WTC11 (cell line): Measurements from ENCODE around the gene CRIP1. TPM values are rescaled to one million over a fixed set of nuclear protein-coding genes. Genes with fewer than 3 reads are reported as not detected.

Experiments
- ATAC-seq: fragments of 200-7000 bp; cut with Tn5 transposase; 2 replicates; pipeline ENCODE4 v1.10.0; 2021; ENCODE audit warnings: mild to moderate bottlenecking, moderate library complexity
- CTCF ChIA-PET: fragments of 300-600 bp; sonication (Branson Sonifier 250); formaldehyde crosslinking; loops from one replicate; lab custom pipeline; 2021; ENCODE audit warnings: antibody characterized with exemption; lab: Charles Lee
- POLR2A ChIA-PET: fragments of 350-600 bp; sonication (Branson Sonifier 250); formaldehyde crosslinking; loops from one replicate; lab custom pipeline; 2021; ENCODE audit warnings: antibody characterized with exemption; lab: Charles Lee
- DNase-seq: peaks from one replicate; pipeline ENCODE4 v3.0.0; 2021; ENCODE audit warnings: low spot score
- H3K27ac Mint-ChIP-seq: 2 replicates; pipeline ENCODE4 v1.8.0; 2021; ENCODE audit warnings: mixed read lengths
- H3K27me3 Mint-ChIP-seq: 2 replicates; pipeline ENCODE4 v1.8.0; 2021; ENCODE audit warnings: low read depth, mild to moderate bottlenecking, moderate library complexity, mixed read lengths
- H3K36me3 Mint-ChIP-seq: 2 replicates; pipeline ENCODE4 v1.8.0; 2021; ENCODE audit warnings: mixed read lengths
- H3K4me1 Mint-ChIP-seq: 2 replicates; pipeline ENCODE4 v1.8.0; 2022; ENCODE audit warnings: mixed read lengths
- H3K4me3 Mint-ChIP-seq: 2 replicates; pipeline ENCODE4 v1.8.0; 2021; ENCODE audit warnings: mild to moderate bottlenecking, moderate library complexity, mixed read lengths
- H3K9me3 Mint-ChIP-seq: 2 replicates; pipeline ENCODE4 v1.8.0; 2021; ENCODE audit warnings: mixed read lengths
- AR ChIP-seq: fragments of 250-450 bp; sonication (Bioruptor Pico); IDR thresholded peaks from 2 replicates; pipeline ENCODE4 v1.9.0; 2021; ENCODE audit warnings: mild to moderate bottlenecking
- EMX1 ChIP-seq: fragments of 250-450 bp; sonication (Bioruptor Pico); IDR thresholded peaks from 2 replicates; pipeline ENCODE4 v1.8.0; 2021; ENCODE audit warnings: mild to moderate bottlenecking
- ESRRA ChIP-seq: sonication (generic); formaldehyde crosslinking; IDR thresholded peaks from 2 replicates; pipeline ENCODE4 v1.8.1; 2022; ENCODE audit warnings: mild to moderate bottlenecking, missing genetic modification reagents, borderline replicate concordance
- ETV6 ChIP-seq: sonication (generic); formaldehyde crosslinking; IDR thresholded peaks from 2 replicates; pipeline ENCODE4 v1.8.1; 2022; ENCODE audit warnings: mild to moderate bottlenecking, missing genetic modification reagents
- FOXK1 ChIP-seq: sonication (generic); formaldehyde crosslinking; IDR thresholded peaks from 2 replicates; pipeline ENCODE4 v1.8.0; 2022; ENCODE audit warnings: mild to moderate bottlenecking, moderate library complexity, missing genetic modification reagents
- GABPB1 ChIP-seq: sonication (generic); formaldehyde crosslinking; IDR thresholded peaks from 2 replicates; pipeline ENCODE4 v1.8.1; 2023; ENCODE audit warnings: mild to moderate bottlenecking, missing genetic modification reagents
- GTF2I ChIP-seq: fragments of 250-450 bp; sonication (Bioruptor Pico); conservative IDR thresholded peaks from 2 replicates; pipeline ENCODE4 v1.4.0; 2021; ENCODE audit warnings: mild to moderate bottlenecking
- IRF2 ChIP-seq: sonication (generic); formaldehyde crosslinking; IDR thresholded peaks from 2 replicates; pipeline ENCODE4 v1.8.0; 2022; ENCODE audit warnings: low read depth, missing genetic modification reagents, borderline replicate concordance
- JUN ChIP-seq: sonication (generic); formaldehyde crosslinking; IDR thresholded peaks from 2 replicates; pipeline ENCODE4 v1.8.0; 2023; ENCODE audit warnings: mild to moderate bottlenecking, missing genetic modification reagents
- OVOL2 ChIP-seq: fragments of 250-450 bp; sonication (Bioruptor Pico); IDR thresholded peaks from 2 replicates; pipeline ENCODE4 v1.9.0; 2021; ENCODE audit warnings: mild to moderate bottlenecking, borderline replicate concordance
- SMAD3 ChIP-seq: sonication (generic); formaldehyde crosslinking; IDR thresholded peaks from 2 replicates; pipeline ENCODE4 v1.8.0; 2022; ENCODE audit warnings: missing genetic modification reagents, mild to moderate bottlenecking, borderline replicate concordance
- SMAD4 ChIP-seq: sonication (generic); formaldehyde crosslinking; IDR thresholded peaks from 2 replicates; pipeline ENCODE4 v1.8.0; 2022; ENCODE audit warnings: mild to moderate bottlenecking, missing genetic modification reagents
- TCF7 ChIP-seq: sonication (generic); formaldehyde crosslinking; IDR thresholded peaks from 2 replicates; pipeline ENCODE4 v1.8.0; 2022; ENCODE audit warnings: mild to moderate bottlenecking, low read depth, missing genetic modification reagents, moderate library complexity
- ZNF138 ChIP-seq: sonication (generic); formaldehyde crosslinking; conservative IDR thresholded peaks from 2 replicates; pipeline ENCODE4 v1.8.1; 2022; ENCODE audit warnings: mild to moderate bottlenecking, moderate library complexity, missing genetic modification reagents
- ZNF317 ChIP-seq: sonication (generic); formaldehyde crosslinking; IDR thresholded peaks from 2 replicates; pipeline ENCODE4 v1.8.1; 2023; ENCODE audit warnings: low read depth, mild to moderate bottlenecking, moderate library complexity, missing genetic modification reagents, borderline replicate concordance
- ZNF671 ChIP-seq: fragments of 250-450 bp; sonication (Bioruptor Pico); IDR thresholded peaks from 2 replicates; pipeline ENCODE4 v1.8.0; 2021; ENCODE audit warnings: mild to moderate bottlenecking
- total RNA-seq: library from RNA; stranded (reverse); gene quantifications from 3 replicates; pipeline ENCODE4 v1.2.3, GENCODE V29; 2021
- TF ChIP-seq, protein P1 (sequence below): sonication (generic); formaldehyde crosslinking; conservative IDR thresholded peaks from 2 replicates; pipeline ENCODE4 v1.8.1; 2022; ENCODE audit warnings: mild to moderate bottlenecking, missing genetic modification reagents
- TF ChIP-seq, protein P2 (sequence below): sonication (generic); formaldehyde crosslinking; IDR thresholded peaks from 2 replicates; pipeline ENCODE4 v1.8.0; 2023; ENCODE audit warnings: mild to moderate bottlenecking, missing genetic modification reagents
- TF ChIP-seq, protein P3 (sequence below): sonication (generic); formaldehyde crosslinking; IDR thresholded peaks from 2 replicates; pipeline ENCODE4 v1.8.0; 2022; ENCODE audit warnings: mild to moderate bottlenecking, missing genetic modification reagents

CRIP1 gene
- total RNA-seq, 1 experiment from 2014 or later = 9.0 TPM

DNA sequence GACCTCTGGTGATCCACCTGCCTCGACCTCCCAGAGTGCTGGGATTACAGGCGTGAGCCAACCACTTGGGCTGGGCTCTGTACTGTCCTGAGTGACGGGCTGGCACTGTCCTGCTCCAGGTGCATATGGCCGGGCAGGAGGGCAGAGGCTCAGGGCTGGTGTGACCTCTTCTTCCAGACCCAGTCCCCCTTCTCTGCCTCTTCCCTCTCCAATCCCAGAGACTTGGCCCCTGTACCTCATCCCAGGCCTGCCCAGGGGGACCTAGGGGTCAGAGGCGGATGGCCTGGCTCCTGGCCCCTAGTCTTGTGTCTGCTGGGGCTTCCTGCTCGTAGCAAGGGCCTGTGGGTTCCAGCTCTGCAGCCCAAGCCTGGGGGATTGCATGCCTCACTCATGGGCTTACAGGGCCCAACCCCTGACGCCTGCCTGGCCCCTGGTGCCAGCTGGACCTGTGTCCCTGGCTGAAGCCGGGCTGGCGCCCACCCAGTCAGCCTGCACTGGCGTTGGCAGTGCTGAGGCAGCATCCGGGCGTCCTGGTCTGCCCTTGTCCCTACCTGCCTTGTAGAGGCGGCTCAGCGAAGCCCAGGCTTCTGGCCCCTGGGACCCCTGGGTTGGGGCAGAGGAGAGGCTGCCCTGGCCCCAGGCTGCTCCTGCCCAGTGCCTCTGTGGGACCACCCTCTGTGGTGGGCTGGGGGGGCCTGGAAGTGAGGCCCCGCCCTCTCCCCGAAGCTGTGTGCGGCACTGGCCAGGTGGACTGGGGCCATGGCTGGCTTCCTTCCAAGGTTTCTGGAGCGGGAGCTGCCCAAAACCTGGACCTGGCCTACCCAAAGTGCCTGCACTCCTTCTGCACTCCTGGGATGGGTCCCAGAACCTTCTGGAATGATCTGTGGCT, 8.7 kb downstream of the CRIP1 start (continued):
- TF ChIP-seq ETV6 (CRISPR knock-in tag) (no peak), JUN (CRISPR knock-in tag) (no peak)

DNA sequence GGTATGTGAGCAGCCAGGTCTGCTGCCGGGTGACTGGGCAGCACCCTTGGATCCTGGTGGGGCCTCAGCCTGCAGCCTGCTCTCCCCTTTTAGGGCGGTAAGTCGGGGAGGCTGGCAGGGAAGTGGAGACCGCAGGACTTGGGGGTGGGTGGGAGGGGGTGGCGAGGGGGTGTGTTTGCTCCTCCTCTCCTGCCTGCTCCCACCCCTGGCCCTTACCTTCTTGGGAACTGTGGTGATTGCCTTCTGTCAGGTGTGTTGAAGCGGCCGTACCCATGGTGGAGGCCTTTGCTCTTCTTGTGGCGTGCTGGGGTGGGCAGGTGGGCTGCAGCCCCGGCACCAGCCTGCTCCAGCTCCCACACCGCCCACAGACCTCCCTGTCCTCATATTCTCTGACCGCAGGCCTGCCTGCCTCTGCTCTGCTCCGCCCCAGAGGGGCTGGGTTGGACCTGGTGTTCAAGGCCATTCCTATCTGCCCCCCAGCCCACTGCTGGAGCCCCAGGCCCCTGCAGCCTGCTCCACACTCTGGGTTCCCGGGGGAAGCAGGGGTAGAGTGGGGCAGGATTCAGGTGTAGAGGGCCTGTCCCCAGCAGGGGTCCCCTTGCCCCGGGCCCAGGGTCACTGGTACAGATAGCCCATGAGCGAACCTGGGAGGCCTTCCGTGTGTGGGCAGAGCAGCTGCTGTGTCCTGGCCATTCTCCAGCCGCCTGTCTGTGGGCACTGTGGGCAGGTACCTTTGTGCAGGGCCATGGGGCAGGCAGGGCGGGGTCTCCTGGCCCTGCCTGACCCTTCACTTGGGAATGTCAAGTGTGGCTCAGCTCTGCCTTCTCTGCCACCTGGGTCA, 9.5 kb downstream of the CRIP1 start:
- H3K4me3 Mint-ChIP-seq = no peak overlapping the region
- no peak overlapping the region for H3K27ac Mint-ChIP-seq
- POLR2A ChIA-PET = no interaction called here
- H3K27me3 Mint-ChIP-seq = no peaks in the 10 kb centered on the region; the same call in 1 of the 2 replicates
- no peaks in the 10 kb centered on the region for H3K9me3 Mint-ChIP-seq
- H3K36me3 Mint-ChIP-seq = no peaks in the 10 kb centered on the region
- peak; percentile 8 for DNase-seq
- TF ChIP-seq EMX1 (CRISPR knock-in tag) = no peak
- TF ChIP-seq TCF7 (CRISPR knock-in tag) = no peak
- peak; percentile 36; the same call in 1 of the 2 replicates for TF ChIP-seq GABPB1 (CRISPR knock-in tag)
- TF ChIP-seq, all 79 proteins: peak for 1
- H3K4me1 Mint-ChIP-seq = no peaks in the 10 kb centered on the region
- CTCF ChIA-PET = interaction anchor here (1.8 kb wide), 1 partner anchor 15 kb away, joined by 5 read pairs; no protein-coding TSS in a partner anchor
- ATAC-seq = no peak

GRCh38 chr14:105496831-105497591, 10.3 kb downstream of the CRIP1 start:
- POLR2A ChIA-PET = no interaction called here
- TF ChIP-seq SMAD4 (CRISPR knock-in tag) = no peak
- no peak for TF ChIP-seq IRF2
- no peak for TF ChIP-seq ZNF138 (CRISPR knock-in tag)
- no peak for TF ChIP-seq ZNF671
- TF ChIP-seq OVOL2 (CRISPR knock-in tag) = no peak
- TF ChIP-seq ESRRA (CRISPR knock-in tag) = no peak
- no peak for TF ChIP-seq EMX1 (CRISPR knock-in tag)
- TF ChIP-seq, protein P1, sequence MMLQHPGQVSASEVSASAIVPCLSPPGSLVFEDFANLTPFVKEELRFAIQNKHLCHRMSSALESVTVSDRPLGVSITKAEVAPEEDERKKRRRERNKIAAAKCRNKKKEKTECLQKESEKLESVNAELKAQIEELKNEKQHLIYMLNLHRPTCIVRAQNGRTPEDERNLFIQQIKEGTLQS = no peak
- no peak for TF ChIP-seq ZNF317 (CRISPR knock-in tag)
- no peak for TF ChIP-seq FOXK1
- no peak for TF ChIP-seq GTF2I
- TF ChIP-seq, all 79 proteins: peak for 0
- Mint-ChIP-seq H3K27ac (no peak overlapping the region), H3K4me3 (no peak overlapping the region), H3K4me1 (no peaks in the 10 kb centered on the region), H3K27me3 (no peaks in the 10 kb centered on the region; the same call in 1 of the 2 replicates), H3K36me3 (no peaks in the 10 kb centered on the region), H3K9me3 (no peaks in the 10 kb centered on the region)
- ATAC-seq (no peak), DNase-seq (peak; percentile 8)
- CTCF ChIA-PET = interaction anchor here (1.8 kb wide), 1 partner anchor 16 kb away, joined by 5 read pairs; no protein-coding TSS in a partner anchor

DNA sequence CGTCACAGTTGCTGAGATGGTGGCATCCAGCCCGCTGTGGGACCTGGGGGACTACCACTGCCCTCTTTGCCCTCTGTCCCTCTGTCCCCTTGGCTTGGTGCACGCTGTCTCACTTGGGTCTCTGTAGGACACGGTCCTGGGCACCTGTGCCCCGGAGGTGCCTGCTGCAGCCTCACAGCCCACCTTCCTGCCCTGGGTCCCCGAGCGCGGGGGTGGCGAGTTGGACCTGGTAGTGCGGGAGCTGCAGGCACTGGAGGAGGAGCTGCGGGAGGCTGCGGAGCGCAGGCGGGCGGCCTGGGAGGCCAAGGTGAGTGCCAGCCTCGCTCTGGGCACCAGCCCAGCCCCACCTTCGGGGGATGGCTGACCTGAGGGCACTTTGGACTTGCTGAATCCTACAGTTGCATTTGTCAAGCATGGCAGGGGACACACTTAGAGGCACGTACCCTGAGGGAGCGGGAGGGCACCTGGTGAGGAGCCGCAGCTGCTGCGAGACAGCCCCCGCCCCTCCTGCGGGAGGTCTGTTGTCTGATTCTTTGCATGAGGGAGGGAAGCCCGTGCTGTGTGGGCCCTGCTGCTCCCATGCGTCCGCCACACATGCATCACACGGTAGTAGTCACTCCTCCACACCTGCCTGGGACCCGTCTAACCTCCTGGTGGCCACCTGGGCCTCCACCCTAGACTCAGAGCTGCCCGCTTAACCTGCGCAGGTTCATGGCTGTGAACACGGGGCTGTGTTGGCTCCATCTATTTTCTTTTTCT, 11.2 kb downstream of the CRIP1 start:
- Mint-ChIP-seq H3K4me1 (no peaks in the 10 kb centered on the region), H3K36me3 (no peaks in the 10 kb centered on the region), H3K27ac (no peak overlapping the region), H3K4me3 (no peak overlapping the region), H3K27me3 (no peaks in the 10 kb centered on the region; the same call in 1 of the 2 replicates), H3K9me3 (no peaks in the 10 kb centered on the region)
- ATAC-seq (no peak), DNase-seq (no peak)
- ChIA-PET CTCF (interaction anchor here (2.1 kb wide), 1 partner anchor 17 kb away, joined by 7 read pairs; no protein-coding TSS in a partner anchor), POLR2A (no interaction called here)
- TF ChIP-seq, protein P2, sequence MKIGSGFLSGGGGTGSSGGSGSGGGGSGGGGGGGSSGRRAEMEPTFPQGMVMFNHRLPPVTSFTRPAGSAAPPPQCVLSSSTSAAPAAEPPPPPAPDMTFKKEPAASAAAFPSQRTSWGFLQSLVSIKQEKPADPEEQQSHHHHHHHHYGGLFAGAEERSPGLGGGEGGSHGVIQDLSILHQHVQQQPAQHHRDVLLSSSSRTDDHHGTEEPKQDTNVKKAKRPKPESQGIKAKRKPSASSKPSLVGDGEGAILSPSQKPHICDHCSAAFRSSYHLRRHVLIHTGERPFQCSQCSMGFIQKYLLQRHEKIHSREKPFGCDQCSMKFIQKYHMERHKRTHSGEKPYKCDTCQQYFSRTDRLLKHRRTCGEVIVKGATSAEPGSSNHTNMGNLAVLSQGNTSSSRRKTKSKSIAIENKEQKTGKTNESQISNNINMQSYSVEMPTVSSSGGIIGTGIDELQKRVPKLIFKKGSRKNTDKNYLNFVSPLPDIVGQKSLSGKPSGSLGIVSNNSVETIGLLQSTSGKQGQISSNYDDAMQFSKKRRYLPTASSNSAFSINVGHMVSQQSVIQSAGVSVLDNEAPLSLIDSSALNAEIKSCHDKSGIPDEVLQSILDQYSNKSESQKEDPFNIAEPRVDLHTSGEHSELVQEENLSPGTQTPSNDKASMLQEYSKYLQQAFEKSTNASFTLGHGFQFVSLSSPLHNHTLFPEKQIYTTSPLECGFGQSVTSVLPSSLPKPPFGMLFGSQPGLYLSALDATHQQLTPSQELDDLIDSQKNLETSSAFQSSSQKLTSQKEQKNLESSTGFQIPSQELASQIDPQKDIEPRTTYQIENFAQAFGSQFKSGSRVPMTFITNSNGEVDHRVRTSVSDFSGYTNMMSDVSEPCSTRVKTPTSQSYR (CRISPR knock-in tag) = no peak
- TF ChIP-seq, protein P3, sequence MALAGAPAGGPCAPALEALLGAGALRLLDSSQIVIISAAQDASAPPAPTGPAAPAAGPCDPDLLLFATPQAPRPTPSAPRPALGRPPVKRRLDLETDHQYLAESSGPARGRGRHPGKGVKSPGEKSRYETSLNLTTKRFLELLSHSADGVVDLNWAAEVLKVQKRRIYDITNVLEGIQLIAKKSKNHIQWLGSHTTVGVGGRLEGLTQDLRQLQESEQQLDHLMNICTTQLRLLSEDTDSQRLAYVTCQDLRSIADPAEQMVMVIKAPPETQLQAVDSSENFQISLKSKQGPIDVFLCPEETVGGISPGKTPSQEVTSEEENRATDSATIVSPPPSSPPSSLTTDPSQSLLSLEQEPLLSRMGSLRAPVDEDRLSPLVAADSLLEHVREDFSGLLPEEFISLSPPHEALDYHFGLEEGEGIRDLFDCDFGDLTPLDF (CRISPR knock-in tag) = no peak
- no peak for TF ChIP-seq AR
- no peak for TF ChIP-seq SMAD3 (CRISPR knock-in tag)
